Measurements from ENCODE around the gene WDR87. TPM values are rescaled to one million over a fixed set of nuclear protein-coding genes. Genes with fewer than 3 reads are reported as not detected.

WDR87 gene
- total RNA-seq, 6 donors from 2014 or later: not detected

GRCh38 chr19:37855098-37855497 is 51.3 kb downstream of the WDR87 start:
- peak; percentile 22 to 89 for DNase-seq
- H3K36me3 ChIP-seq: no peaks in the 10 kb centered on the region
- ATAC-seq (ENCODE audit: low FRiP score in 2 of 2): peak in 1 of 2 donors; percentile 52
- H3K4me1 ChIP-seq: peaks cover 0 to 10% (median 0%) of the 10 kb centered on the region in 4 donors
- no peak overlapping the region for H3K4me3 ChIP-seq
- H3K9me3 ChIP-seq: peaks cover 5 to 19% (median 12%) of the 10 kb centered on the region in 4 donors
- 13 to 57% methylated on average over 3 to 35 of the region's 35 CpGs for WGBS, 2 donors
- H3K27ac ChIP-seq: no peak overlapping the region
- TF ChIP-seq POLR2A (IDR thresholded peaks at IDR 0.05): no peak
- TF ChIP-seq, protein P1, sequence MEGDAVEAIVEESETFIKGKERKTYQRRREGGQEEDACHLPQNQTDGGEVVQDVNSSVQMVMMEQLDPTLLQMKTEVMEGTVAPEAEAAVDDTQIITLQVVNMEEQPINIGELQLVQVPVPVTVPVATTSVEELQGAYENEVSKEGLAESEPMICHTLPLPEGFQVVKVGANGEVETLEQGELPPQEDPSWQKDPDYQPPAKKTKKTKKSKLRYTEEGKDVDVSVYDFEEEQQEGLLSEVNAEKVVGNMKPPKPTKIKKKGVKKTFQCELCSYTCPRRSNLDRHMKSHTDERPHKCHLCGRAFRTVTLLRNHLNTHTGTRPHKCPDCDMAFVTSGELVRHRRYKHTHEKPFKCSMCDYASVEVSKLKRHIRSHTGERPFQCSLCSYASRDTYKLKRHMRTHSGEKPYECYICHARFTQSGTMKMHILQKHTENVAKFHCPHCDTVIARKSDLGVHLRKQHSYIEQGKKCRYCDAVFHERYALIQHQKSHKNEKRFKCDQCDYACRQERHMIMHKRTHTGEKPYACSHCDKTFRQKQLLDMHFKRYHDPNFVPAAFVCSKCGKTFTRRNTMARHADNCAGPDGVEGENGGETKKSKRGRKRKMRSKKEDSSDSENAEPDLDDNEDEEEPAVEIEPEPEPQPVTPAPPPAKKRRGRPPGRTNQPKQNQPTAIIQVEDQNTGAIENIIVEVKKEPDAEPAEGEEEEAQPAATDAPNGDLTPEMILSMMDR (IDR thresholded peaks at IDR 0.05): no peak
- no peak for TF ChIP-seq POLR2AphosphoS5 (IDR thresholded peaks at IDR 0.05)
- TF ChIP-seq EP300 (IDR thresholded peaks at IDR 0.05): no peak
- peaks cover 0 to 8% (median 0%) of the 10 kb centered on the region in 4 donors for H3K27me3 ChIP-seq

GRCh38 chr19:37845932-37846331 is 60.5 kb downstream of the WDR87 start:
- TF ChIP-seq, protein P1 (IDR thresholded peaks at IDR 0.05): no peak
- TF ChIP-seq POLR2AphosphoS5 (IDR thresholded peaks at IDR 0.05) (no peak), POLR2A (IDR thresholded peaks at IDR 0.05) (no peak), EP300 (IDR thresholded peaks at IDR 0.05) (no peak)
- 59 to 60% methylated on average over 2 of the region's 2 CpGs for WGBS, 2 donors
- no peaks in the 10 kb centered on the region for H3K36me3 ChIP-seq

More at GRCh38 chr19:37845932-37846331, 60.5 kb downstream of the WDR87 start:
- H3K4me3 ChIP-seq: no peak overlapping the region
- H3K27me3 ChIP-seq: no peaks in the 10 kb centered on the region
- H3K4me1 ChIP-seq: no peaks in the 10 kb centered on the region
- no peaks in the 10 kb centered on the region for H3K9me3 ChIP-seq
- no peak overlapping the region for H3K27ac ChIP-seq
- DNase-seq: no peak
- no peak for ATAC-seq (ENCODE audit: low FRiP score in 2 of 2)

Other genes with a start within 250 kb of the WDR87 start
- 10 to 100 TPM in 1 of 6 donors, 1 to 10 TPM in 5; 2.3 to 10.8 (median 4.8) TPM for gene ZNF607, start 186.8 kb downstream of the WDR87 start, total RNA-seq
- gene ZNF573, start 127.0 kb downstream of the WDR87 start, total RNA-seq: 10 to 100 TPM in 2 of 6 donors, 1 to 10 TPM in 4; 5.2 to 17.8 (median 8.5) TPM
- 10 to 100 TPM; 57.3 to 91.6 (median 69.4) TPM for gene SIPA1L3, start 614 bp upstream of the WDR87 start, total RNA-seq

Data from upper lobe of left lung (tissue), 6 donors.